ENCODE data around the gene CACNG7.

- no peak for TF ChIP-seq CTCF (IDR thresholded peaks at IDR 0.05)
- no peak for TF ChIP-seq POLR2AphosphoS5 (IDR thresholded peaks at IDR 0.05)
- no peak for TF ChIP-seq POLR2A (IDR thresholded peaks at IDR 0.05)
These were observed 73.5 kb downstream of the CACNG7 start for GRCh38 chr19:53982611-53983010.
